NCI-H774 (cell line): ENCODE results near the gene STK32C.

Experiments
- DNase-seq: peaks from one replicate; lab custom pipeline; 2025; lab: John Stamatoyannopoulos, UW

Gene STK32C

GRCh38 chr10:132247943-132248342 lies 59.8 kb downstream of the STK32C start:
- no peak for DNase-seq

- no peak for DNase-seq
Observed at GRCh38 chr10:132246296-132246695, 61.5 kb downstream of the STK32C start.

GRCh38 chr10:132245056-132245455 lies 62.7 kb downstream of the STK32C start:
- no peak for DNase-seq

GRCh38 chr10:132243626-132244025 lies 64.1 kb downstream of the STK32C start:
- no peak for DNase-seq

- no peak for DNase-seq
Observed at GRCh38 chr10:132243141-132243540, 64.6 kb downstream of the STK32C start.

GRCh38 chr10:132242103-132242840 lies 65.5 kb downstream of the STK32C start:
- DNase-seq, result no peak

- DNase-seq, result no peak
Observed at GRCh38 chr10:132241496-132241895, 66.3 kb downstream of the STK32C start.

- no peak for DNase-seq
Observed at GRCh38 chr10:132241086-132241485, 66.7 kb downstream of the STK32C start.

GRCh38 chr10:132240581-132240980 lies 67.2 kb downstream of the STK32C start:
- no peak for DNase-seq

- no peak for DNase-seq
Observed at GRCh38 chr10:132240156-132240555, 67.6 kb downstream of the STK32C start.

GRCh38 chr10:132239126-132240031 lies 68.4 kb downstream of the STK32C start:
- no peak for DNase-seq

GRCh38 chr10:132238371-132239125 lies 69.2 kb downstream of the STK32C start:
- DNase-seq, result no peak

GRCh38 chr10:132237871-132238270 lies 69.9 kb downstream of the STK32C start:
- no peak for DNase-seq

GRCh38 chr10:132237396-132237795 lies 70.4 kb downstream of the STK32C start:
- no peak for DNase-seq

- no peak for DNase-seq
Observed at GRCh38 chr10:132236881-132237280, 70.9 kb downstream of the STK32C start.

GRCh38 chr10:132236161-132236560 lies 71.6 kb downstream of the STK32C start:
- no peak for DNase-seq

- no peak for DNase-seq
Observed at GRCh38 chr10:132234860-132235259, 72.9 kb downstream of the STK32C start.

- no peak for DNase-seq
Observed at GRCh38 chr10:132233501-132234085, 74.2 kb downstream of the STK32C start.

GRCh38 chr10:132232981-132233380 lies 74.8 kb downstream of the STK32C start:
- no peak for DNase-seq

- no peak for DNase-seq
Observed at GRCh38 chr10:132232023-132232951, 75.5 kb downstream of the STK32C start.

- DNase-seq, result no peak
Observed at GRCh38 chr10:132231656-132232022, 76.1 kb downstream of the STK32C start.
